WTC11 (cell line): Measurements from ENCODE around the gene MPP7.

Experiments used
- ARID4B ChIP-seq: sonication (generic); formaldehyde crosslinking; IDR thresholded peaks from 2 replicates; pipeline ENCODE4 v1.8.0; 2023; ENCODE audit warnings: missing genetic modification reagents, mild to moderate bottlenecking, borderline replicate concordance
- CREM ChIP-seq: sonication (generic); formaldehyde crosslinking; IDR thresholded peaks from 2 replicates; pipeline ENCODE4 v1.8.1; 2022; ENCODE audit warnings: mild to moderate bottlenecking, missing genetic modification reagents, moderate library complexity
- E2F5 ChIP-seq: sonication (generic); formaldehyde crosslinking; IDR thresholded peaks from 2 replicates; pipeline ENCODE4 v1.8.1; 2022; ENCODE audit warnings: mild to moderate bottlenecking, moderate library complexity, missing genetic modification reagents
- ELF4 ChIP-seq: sonication (generic); formaldehyde crosslinking; IDR thresholded peaks from 2 replicates; pipeline ENCODE4 v1.8.1; 2022; ENCODE audit warnings: low read depth, mild to moderate bottlenecking, moderate library complexity, missing genetic modification reagents
- ESRRA ChIP-seq: sonication (generic); formaldehyde crosslinking; IDR thresholded peaks from 2 replicates; pipeline ENCODE4 v1.8.1; 2022; ENCODE audit warnings: mild to moderate bottlenecking, missing genetic modification reagents, borderline replicate concordance
- JUN ChIP-seq: sonication (generic); formaldehyde crosslinking; IDR thresholded peaks from 2 replicates; pipeline ENCODE4 v1.8.0; 2023; ENCODE audit warnings: mild to moderate bottlenecking, missing genetic modification reagents
- NFYB ChIP-seq: sonication (generic); formaldehyde crosslinking; conservative IDR thresholded peaks from 2 replicates; pipeline ENCODE4 v1.8.0; 2022; ENCODE audit warnings: low read depth, missing genetic modification reagents
- SMAD3 ChIP-seq: sonication (generic); formaldehyde crosslinking; IDR thresholded peaks from 2 replicates; pipeline ENCODE4 v1.8.0; 2022; ENCODE audit warnings: missing genetic modification reagents, mild to moderate bottlenecking, borderline replicate concordance
- TF ChIP-seq, protein P1 (sequence below): sonication (generic); formaldehyde crosslinking; IDR thresholded peaks from 2 replicates; pipeline ENCODE4 v1.8.0; 2022; ENCODE audit warnings: missing genetic modification reagents
- TF ChIP-seq, protein P2 (sequence below): fragments of 200-600 bp; IDR thresholded peaks from 2 replicates; pipeline ENCODE4 v1.8.0; 2022; ENCODE audit warnings: antibody characterized with exemption
- TF ChIP-seq, protein P3 (sequence below): sonication (generic); formaldehyde crosslinking; IDR thresholded peaks from 2 replicates; pipeline ENCODE4 v1.8.0; 2022; ENCODE audit warnings: mild to moderate bottlenecking, missing genetic modification reagents

DNA sequence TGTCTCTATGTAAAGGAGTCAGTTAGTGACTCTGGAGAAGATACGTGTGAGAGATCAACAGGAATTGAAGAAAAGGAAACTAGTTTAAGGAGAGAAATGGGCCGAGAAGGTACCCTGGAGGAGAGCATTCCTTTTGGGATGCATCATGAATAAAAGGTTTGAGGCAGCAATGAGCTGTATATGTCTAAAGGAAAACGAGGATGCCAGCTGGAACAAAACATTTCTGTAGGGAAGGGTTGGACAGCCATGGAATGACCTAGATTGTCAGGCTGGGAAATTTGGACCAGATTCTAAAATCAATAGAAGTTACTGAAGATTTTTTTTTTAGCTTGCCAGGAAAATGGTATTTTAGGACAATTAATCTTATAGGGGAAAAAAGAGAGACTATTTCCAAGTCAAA is 17.2 kb upstream of the MPP7 start:
- TF ChIP-seq E2F5 (CRISPR knock-in tag) (no peak), NFYB (no peak), CREM (CRISPR knock-in tag) (no peak), ELF4 (CRISPR knock-in tag) (no peak), JUN (CRISPR knock-in tag) (no peak), ESRRA (no peak), ARID4B (CRISPR knock-in tag) (no peak), SMAD3 (CRISPR knock-in tag) (no peak)
- TF ChIP-seq, protein P1, sequence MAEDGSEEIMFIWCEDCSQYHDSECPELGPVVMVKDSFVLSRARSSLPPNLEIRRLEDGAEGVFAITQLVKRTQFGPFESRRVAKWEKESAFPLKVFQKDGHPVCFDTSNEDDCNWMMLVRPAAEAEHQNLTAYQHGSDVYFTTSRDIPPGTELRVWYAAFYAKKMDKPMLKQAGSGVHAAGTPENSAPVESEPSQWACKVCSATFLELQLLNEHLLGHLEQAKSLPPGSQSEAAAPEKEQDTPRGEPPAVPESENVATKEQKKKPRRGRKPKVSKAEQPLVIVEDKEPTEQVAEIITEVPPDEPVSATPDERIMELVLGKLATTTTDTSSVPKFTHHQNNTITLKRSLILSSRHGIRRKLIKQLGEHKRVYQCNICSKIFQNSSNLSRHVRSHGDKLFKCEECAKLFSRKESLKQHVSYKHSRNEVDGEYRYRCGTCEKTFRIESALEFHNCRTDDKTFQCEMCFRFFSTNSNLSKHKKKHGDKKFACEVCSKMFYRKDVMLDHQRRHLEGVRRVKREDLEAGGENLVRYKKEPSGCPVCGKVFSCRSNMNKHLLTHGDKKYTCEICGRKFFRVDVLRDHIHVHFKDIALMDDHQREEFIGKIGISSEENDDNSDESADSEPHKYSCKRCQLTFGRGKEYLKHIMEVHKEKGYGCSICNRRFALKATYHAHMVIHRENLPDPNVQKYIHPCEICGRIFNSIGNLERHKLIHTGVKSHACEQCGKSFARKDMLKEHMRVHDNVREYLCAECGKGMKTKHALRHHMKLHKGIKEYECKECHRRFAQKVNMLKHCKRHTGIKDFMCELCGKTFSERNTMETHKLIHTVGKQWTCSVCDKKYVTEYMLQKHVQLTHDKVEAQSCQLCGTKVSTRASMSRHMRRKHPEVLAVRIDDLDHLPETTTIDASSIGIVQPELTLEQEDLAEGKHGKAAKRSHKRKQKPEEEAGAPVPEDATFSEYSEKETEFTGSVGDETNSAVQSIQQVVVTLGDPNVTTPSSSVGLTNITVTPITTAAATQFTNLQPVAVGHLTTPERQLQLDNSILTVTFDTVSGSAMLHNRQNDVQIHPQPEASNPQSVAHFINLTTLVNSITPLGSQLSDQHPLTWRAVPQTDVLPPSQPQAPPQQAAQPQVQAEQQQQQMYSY (CRISPR knock-in tag) = no peak
- TF ChIP-seq, protein P2, sequence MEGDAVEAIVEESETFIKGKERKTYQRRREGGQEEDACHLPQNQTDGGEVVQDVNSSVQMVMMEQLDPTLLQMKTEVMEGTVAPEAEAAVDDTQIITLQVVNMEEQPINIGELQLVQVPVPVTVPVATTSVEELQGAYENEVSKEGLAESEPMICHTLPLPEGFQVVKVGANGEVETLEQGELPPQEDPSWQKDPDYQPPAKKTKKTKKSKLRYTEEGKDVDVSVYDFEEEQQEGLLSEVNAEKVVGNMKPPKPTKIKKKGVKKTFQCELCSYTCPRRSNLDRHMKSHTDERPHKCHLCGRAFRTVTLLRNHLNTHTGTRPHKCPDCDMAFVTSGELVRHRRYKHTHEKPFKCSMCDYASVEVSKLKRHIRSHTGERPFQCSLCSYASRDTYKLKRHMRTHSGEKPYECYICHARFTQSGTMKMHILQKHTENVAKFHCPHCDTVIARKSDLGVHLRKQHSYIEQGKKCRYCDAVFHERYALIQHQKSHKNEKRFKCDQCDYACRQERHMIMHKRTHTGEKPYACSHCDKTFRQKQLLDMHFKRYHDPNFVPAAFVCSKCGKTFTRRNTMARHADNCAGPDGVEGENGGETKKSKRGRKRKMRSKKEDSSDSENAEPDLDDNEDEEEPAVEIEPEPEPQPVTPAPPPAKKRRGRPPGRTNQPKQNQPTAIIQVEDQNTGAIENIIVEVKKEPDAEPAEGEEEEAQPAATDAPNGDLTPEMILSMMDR = no peak
- TF ChIP-seq, protein P3, sequence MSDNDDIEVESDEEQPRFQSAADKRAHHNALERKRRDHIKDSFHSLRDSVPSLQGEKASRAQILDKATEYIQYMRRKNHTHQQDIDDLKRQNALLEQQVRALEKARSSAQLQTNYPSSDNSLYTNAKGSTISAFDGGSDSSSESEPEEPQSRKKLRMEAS = no peak
